ENCODE measurements around the gene CRB1. TPM values are rescaled to one million over a fixed set of nuclear protein-coding genes. Genes with fewer than 3 reads are reported as not detected.

CRB1 gene
- total RNA-seq, 1 experiment from 2014 or later: not detected

GRCh38 chr1:197448121-197448779, 180.2 kb downstream of the CRB1 start:
- Histone ChIP-seq H3K9ac (ENCODE audit: extremely low read depth, insufficient read length, low read length) (no peak overlapping the region), H3K79me2 (ENCODE audit: insufficient read depth, low read length) (no peaks in the 10 kb centered on the region), H3T11ph (ENCODE audit: low read length) (no peak overlapping the region), H3K18ac (ENCODE audit: insufficient read length, low read depth, low read length) (no peak overlapping the region), H3K9me3 (ENCODE audit: control insufficient read depth, low read depth, low read length) (no peaks in the 10 kb centered on the region), H2BK12ac (ENCODE audit: insufficient read length, low read depth, low read length) (no peak overlapping the region), H3K14ac (ENCODE audit: insufficient read depth, low read length) (no peak overlapping the region), H3K23me2 (ENCODE audit: insufficient read length, low read depth, low read length, poor library complexity, severe bottlenecking) (no peaks in the 10 kb centered on the region), H2AK5ac (ENCODE audit: insufficient read length, low read length) (no peak overlapping the region), H2BK20ac (ENCODE audit: low read depth, low read length, poor library complexity, severe bottlenecking) (no peak overlapping the region), H2AFZ (ENCODE audit: low read length) (no peak overlapping the region), H3K27ac (ENCODE audit: insufficient read length, low read depth, low read length) (no peak overlapping the region), H2BK120ac (ENCODE audit: low read depth, low read length, poor library complexity, severe bottlenecking) (no peak overlapping the region), H3K56ac (ENCODE audit: insufficient read length, low read depth, low read length) (no peak overlapping the region), H3K79me1 (ENCODE audit: insufficient read depth, low read depth, low read length, poor library complexity, severe bottlenecking) (no peaks in the 10 kb centered on the region), H3K4me2 (ENCODE audit: insufficient read depth, insufficient read length, low read length) (no peak overlapping the region), H4K91ac (ENCODE audit: insufficient read length, low read depth, low read length) (no peak overlapping the region), H4K8ac (replicated peaks; ENCODE audit: insufficient read length, low read depth, low read length) (no peak overlapping the region), H3K4me1 (ENCODE audit: insufficient read depth, low read length) (no peaks in the 10 kb centered on the region), H2BK15ac (ENCODE audit: low read depth, low read length) (no peak overlapping the region), H2BK5ac (ENCODE audit: insufficient read length, low read length) (no peak overlapping the region), H4K20me1 (ENCODE audit: control insufficient read depth, insufficient read depth, insufficient read length) (no peaks in the 10 kb centered on the region), H3K23ac (ENCODE audit: insufficient read length, low read depth, low read length) (no peak overlapping the region), H3K4ac (ENCODE audit: low read depth, low read length) (no peak overlapping the region), H4K5ac (ENCODE audit: insufficient read length, low read depth, low read length) (no peak overlapping the region), H3K27me3 (ENCODE audit: insufficient read depth, low read length) (no peaks in the 10 kb centered on the region)
- no peaks in the 10 kb centered on the region for H3K27me3 Mint-ChIP-seq (ENCODE audit: low read depth)
- no peaks in the 10 kb centered on the region for H3K36me3 Mint-ChIP-seq (ENCODE audit: insufficient read depth in 1 of 3, low read depth in 3 of 3)
- H3K4me1 Mint-ChIP-seq: peaks cover 3 to 6% of the 10 kb centered on the region in 2 experiments; a peak in 3 of 4 replicates
- no peak overlapping the region; a peak in 1 of 7 replicates for H3K27ac Mint-ChIP-seq
- DNase-seq: no peak
- H3K4me3 Mint-ChIP-seq: no peak overlapping the region
- WGBS (ENCODE audit: extremely low coverage, insufficient read length, low lambda C conversion rate): no CpG with 5 or more reads among the region's 2 CpGs
- no peak for TF ChIP-seq CTCF (conservative IDR thresholded peaks at IDR 0.05)
- no peaks in the 10 kb centered on the region; a peak in 1 of 5 replicates for H3K9me3 Mint-ChIP-seq
